HG02840 (cell line): ENCODE data around the gene NKAPL.

ENCODE experiments used
- ATAC-seq: cut with Tn5 transposase; IDR thresholded peaks from one replicate; pipeline ENCODE4 v1.9.1; 2021; ENCODE audit warnings: mild to moderate bottlenecking, moderate library complexity, moderate number of reproducible peaks; ENCODE audit not compliant: unreplicated experiment, low FRiP score

The NKAPL gene

GRCh38 chr6:28243946-28244345 lies 15.2 kb upstream of the NKAPL start:
- no peak for ATAC-seq

GRCh38 chr6:28245206-28245941 lies 13.7 kb upstream of the NKAPL start:
- no peak for ATAC-seq

- ATAC-seq, result no peak
Observed at GRCh38 chr6:28248916-28249315, 10.2 kb upstream of the NKAPL start.

DNA sequence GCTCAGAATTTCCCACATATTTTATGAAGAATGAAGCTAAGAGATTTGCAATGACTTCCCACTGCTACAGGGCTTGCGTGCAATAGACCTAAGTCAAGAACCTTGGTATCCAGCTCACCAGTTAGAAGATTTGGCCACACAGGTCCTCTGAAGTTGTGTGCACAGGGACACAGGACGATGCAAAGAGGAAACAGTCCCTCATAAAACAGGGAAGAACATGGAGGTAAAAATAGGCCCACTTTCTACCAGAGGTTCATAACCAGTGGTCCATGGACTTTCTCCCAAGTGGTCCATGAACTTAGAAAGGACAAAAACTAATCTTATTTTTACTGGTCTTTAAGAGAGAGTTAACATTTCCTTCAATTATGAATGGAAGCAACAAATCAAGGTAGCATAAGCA lies 8.3 kb upstream of the NKAPL start:
- no peak for ATAC-seq

DNA sequence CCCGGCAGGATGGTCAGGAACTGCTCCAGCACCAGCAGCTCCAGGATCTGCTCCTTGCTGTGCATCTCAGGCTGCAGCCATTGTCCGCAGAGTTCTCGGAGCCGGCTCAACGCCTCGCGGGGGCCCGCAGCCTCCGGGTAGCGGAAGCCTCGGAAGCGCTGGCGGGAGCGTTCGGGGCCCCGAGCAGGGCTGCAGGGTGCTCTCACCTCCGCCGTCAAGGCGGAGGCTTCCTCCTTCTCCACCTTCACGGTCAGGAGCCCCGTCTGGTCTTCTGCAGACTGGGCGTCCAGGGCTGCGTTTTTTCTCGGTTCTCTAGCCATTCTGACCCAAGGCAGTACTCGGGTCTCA lies 7.5 kb upstream of the NKAPL start:
- ATAC-seq, result peak; percentile 39

GRCh38 chr6:28252009-28252975 lies 6.8 kb upstream of the NKAPL start, which contains the start of gene ZKSCAN4:
TSS of gene ZKSCAN4 (minus strand) at chr6:28252269. CDS start at chr6:28251980, 289 bp downstream.
- ATAC-seq, result peak; percentile 84

DNA sequence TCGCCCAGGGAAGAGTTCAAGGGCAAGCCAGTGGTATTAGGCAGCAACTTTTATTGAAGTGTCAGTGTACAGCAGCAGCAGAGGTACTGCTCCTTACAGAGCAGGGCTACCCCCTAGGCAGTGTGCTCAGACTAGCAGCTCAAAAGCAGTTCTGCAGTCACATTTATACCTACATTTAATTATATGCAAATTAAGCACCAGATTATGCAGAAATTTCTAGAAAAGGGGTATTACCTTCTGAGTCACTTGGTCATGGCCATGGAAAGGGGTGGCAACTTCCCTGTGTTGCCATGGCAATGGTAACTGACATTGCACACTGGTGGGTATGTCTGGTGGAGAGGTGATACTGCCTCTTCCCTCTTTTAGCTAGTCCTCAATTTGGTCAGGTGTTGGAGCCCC lies 5.0 kb upstream of the NKAPL start:
- no peak for ATAC-seq

- ATAC-seq, result no peak
Observed at GRCh38 chr6:28257042-28257441, 2.1 kb upstream of the NKAPL start.

DNA sequence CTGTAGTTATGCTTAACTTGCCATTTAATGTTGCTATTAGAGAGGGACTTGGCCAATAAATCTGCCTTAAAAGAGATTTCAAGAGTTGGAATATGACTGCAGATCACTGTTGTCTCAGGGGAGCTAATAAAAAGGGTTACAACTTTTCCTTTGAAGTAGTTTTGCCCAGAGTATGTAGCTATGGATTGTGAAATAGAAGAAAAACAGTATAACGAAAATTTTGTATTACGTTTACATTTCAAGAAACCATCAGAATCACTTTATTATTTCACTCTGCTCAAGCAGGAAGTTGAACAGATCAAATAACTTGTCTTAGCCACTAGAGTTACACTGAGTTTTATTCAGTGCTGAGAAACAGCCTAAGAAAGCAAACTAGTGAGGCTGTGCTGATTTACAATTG lies 4.8 kb downstream of the NKAPL start:
- ATAC-seq, result no peak

- no peak for ATAC-seq
Observed at GRCh38 chr6:28264834-28265401, 5.8 kb downstream of the NKAPL start.

GRCh38 chr6:28266563-28266961 lies 7.5 kb downstream of the NKAPL start:
- no peak for ATAC-seq

- peak; percentile 91 for ATAC-seq
Observed at GRCh38 chr6:28266962-28267694, 8.0 kb downstream of the NKAPL start, which contains the start of gene ZSCAN26. TSS of gene ZSCAN26 (plus strand) at chr6:28267143. CDS start at chr6:28271920, 4,777 bp downstream.

GRCh38 chr6:28267695-28268059 lies 8.6 kb downstream of the NKAPL start:
- ATAC-seq, result no peak

GRCh38 chr6:28269492-28269891 lies 10.4 kb downstream of the NKAPL start:
- ATAC-seq, result no peak

- no peak for ATAC-seq
Observed at GRCh38 chr6:28274888-28275287, 15.8 kb downstream of the NKAPL start.

- ATAC-seq, result no peak
Observed at GRCh38 chr6:28277746-28278145, 18.6 kb downstream of the NKAPL start.

GRCh38 chr6:28280595-28281287 lies 21.6 kb downstream of the NKAPL start:
- ATAC-seq, result no peak

DNA sequence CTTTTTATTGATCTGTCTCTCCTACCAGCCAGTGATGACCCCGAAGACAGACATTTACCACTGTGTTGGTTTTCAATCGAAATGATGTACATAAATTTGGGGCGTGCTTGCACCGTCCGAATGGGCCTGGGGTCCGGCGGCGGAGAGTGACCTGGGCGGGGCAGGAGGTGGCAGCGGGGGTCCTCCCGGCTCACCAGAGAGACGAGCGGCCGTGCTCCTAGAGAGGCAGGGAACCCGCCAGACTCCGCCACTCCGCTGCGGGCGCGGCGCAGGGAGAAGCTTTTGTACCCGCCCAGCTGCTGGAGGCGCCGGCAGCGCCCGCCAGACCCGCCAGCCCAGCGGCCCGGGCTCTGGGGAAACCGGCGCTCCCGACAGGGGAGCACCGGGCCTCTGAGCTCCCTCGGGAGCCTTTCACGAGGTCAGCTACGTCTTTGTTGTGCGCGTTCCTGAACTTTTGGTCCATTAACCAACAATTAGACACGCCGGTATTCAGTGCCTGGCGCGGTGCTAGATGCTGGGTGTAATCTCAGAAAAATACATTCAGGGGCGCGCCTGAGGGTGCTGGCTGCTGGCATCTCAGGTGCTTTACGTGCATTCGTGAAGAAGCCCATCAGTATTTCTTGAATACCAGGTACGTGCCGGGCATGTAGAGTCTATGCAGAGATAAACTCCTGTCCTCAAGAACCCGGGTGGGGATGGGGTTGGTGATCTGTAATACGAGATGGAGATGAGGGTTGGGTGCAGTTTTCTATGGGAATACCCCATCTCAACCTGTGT lies 22.4 kb downstream of the NKAPL start, which contains the start of gene PGBD1:
PGBD1 (plus strand) TSS at position 285 of the 777 bp plus-strand sequence. CDS start 2,242 bp downstream, outside the sequence.
- ATAC-seq, result peak; percentile 58

DNA sequence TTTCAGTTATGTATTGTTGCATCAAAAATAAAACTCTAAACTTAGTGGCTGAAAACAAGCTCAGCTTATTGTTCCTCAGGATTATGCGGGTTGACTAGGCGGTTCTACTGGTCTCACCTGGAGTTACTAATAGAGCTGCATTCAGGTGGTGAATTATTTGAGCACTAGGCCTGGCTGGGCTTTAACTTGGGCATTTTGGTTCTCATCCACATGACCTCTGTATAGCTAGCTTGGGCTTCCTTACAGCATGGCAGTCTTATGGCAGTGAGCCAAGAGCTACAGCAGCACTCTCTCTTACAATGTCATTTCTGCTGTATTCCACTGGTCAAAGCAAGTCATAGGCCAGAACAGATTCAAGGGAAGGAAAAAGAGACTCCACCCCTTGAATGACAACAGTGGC lies 23.8 kb downstream of the NKAPL start:
- no peak for ATAC-seq
